HG03280 (cell line): ENCODE measurements around the gene LINGO3.
"Not testable (repeated sequence)": the region's sequence is repeated elsewhere in the genome, so short reads cannot be mapped to it uniquely, and the experiment has no call there.

Source experiments
- ATAC-seq: cut with Tn5 transposase; IDR thresholded peaks from one replicate; pipeline ENCODE4 v1.9.1; 2021; ENCODE audit warnings: mild to moderate bottlenecking, moderate library complexity; ENCODE audit not compliant: unreplicated experiment

The LINGO3 gene, protein sequence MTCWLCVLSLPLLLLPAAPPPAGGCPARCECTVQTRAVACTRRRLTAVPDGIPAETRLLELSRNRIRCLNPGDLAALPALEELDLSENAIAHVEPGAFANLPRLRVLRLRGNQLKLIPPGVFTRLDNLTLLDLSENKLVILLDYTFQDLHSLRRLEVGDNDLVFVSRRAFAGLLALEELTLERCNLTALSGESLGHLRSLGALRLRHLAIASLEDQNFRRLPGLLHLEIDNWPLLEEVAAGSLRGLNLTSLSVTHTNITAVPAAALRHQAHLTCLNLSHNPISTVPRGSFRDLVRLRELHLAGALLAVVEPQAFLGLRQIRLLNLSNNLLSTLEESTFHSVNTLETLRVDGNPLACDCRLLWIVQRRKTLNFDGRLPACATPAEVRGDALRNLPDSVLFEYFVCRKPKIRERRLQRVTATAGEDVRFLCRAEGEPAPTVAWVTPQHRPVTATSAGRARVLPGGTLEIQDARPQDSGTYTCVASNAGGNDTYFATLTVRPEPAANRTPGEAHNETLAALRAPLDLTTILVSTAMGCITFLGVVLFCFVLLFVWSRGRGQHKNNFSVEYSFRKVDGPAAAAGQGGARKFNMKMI

DNA sequence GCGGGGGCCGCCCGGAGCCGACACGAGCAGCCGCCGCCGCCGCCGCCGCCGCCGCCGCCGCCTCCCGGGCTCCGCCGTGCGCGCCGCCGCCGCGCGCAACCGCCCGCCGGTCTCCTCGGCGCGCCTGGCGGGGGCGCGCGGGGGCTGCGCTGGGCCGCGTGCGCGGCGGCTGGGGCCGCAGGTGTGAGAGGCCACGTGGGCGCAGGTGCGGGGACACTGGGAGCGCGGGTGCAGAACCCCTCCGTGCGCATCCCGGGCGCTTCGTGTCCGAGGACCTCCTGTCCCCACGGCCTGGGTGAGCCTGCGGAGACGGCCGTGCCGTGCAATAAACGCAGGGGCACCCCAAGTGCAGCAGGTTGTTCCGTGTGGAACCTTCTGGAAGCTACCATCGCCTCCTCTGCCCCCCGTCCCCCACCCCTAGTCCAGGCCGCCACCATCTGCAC is at the start of gene LINGO3:
LINGO3 (minus strand) TSS at position 41 of the 443 bp plus-strand sequence. CDS start 16,378 bp downstream, outside the sequence.
- no peak for ATAC-seq

DNA sequence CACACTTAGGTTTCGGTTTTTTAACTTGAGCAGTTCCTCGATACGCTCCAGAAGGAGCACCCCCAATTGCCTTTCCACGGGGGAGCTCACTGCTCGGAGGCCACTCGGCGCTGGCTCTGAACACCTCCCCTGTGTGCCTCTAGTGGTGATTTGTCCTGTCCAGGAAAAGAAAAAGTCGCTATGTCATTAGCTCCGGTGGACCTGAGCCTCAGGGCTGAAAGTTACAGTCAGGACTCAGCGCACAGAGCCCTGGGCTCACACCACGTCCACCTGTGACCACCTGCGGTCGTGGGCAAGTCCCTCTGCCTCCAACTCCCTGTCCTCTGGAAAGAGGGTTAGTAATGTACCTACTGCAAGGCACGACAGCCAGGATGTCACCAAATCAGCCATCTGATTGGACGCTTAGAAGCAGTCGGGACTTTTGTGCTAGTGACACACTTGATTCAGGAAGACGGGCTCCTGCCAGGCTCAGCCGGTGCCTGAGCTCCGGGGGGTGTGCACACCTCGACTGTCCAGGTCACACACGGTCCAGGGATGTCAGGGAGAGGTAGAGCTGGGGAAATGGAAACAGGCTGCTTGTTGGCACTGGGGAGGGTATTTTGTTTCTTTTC is 48.2 kb upstream of the LINGO3 start:
- no peak for ATAC-seq

DNA sequence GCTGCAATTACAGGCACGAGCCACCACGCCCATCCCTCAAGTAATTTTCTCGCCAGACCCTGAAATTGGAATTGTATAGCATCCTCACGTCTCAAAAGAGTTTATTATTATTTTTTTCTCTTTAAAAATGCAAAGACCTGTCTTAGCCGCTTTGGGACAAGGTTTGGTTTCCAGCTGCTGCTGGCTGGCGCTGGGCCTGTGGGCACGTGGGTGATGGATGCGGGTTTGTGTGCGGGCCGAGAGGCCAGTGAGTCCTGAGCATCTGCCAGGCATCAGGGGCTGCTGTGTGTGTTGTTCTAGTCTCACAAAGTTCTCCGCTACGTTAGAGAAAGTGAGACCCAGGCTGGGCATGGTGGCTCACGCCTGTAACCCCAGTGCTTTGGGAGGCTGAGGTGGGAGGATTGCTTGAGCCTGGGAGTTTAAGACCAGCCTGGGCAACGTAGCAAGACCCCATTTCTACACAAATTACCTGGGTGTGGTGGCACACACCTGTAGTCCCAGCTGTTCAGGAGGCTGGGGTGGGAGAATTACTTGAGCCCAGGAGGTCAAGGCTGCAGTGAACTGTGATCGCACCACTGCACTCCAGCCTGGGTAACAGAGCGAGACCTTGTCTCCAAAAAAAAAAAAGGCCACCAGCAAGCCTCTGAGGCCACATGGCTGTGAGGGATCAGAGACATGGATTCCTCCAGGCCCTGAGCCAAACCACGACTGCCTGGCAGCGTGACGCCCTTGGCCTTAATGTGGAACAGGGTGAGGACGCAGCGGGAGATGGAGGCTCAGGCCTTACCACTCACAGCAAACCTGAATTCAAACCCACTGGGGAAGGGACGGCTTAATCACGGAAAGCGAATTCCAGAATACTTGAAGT is 47.4 kb upstream of the LINGO3 start:
- ATAC-seq, result no peak

DNA sequence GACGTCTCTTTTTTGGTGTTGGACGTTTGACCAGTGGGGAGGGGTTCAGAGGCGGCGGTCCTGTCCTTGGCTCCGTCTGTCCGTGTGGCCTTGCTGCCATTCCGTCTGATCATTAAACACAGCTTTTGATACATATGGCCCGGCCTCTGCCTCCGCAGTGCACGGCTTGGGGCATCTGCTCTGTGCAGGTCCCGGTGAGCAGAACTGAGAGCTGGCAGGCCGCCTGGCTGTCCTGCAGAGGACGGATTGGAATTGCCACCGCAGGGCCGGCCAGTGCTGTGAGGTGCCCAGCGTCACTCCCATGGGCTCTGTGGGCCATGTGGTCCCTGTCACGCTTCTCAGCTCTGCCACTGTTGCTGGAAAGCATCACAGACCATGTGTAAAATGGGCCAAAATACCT is 46.7 kb upstream of the LINGO3 start:
- no peak for ATAC-seq

DNA sequence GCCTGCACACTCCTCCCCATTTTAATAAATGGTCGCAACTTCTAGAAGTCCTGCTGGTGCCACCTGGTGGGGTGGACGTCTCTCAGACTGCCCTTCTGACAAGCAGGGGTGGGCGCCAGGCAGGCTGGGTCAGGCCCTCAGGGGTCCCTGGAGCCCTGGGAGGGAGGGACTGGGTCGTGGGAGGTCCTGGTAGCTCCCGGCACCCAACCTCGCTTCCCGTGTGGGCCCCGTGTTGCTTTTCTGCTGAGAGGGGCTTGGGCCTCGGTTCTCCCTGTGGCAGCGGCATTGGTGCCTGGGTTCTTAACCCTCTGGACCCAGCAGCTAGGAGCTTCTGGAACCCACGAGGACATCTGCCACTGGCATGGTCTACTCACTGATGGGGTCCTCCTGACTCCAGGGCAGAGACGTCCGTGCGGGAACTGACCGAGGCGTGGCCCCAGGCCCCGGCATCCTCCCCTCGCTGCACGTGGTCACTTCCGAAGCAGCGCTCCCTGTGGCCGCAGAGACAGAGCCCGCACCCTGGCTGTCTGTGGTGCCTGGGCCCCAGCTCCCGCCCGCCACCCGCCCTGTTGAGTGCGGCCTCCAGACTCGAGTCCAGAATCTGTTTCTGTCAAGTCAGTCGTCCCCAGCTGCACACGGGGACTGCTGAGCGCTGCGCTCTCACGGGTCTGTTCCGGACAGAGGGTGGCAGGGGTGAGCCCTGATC is 46.1 kb upstream of the LINGO3 start:
- ATAC-seq, result no peak

DNA sequence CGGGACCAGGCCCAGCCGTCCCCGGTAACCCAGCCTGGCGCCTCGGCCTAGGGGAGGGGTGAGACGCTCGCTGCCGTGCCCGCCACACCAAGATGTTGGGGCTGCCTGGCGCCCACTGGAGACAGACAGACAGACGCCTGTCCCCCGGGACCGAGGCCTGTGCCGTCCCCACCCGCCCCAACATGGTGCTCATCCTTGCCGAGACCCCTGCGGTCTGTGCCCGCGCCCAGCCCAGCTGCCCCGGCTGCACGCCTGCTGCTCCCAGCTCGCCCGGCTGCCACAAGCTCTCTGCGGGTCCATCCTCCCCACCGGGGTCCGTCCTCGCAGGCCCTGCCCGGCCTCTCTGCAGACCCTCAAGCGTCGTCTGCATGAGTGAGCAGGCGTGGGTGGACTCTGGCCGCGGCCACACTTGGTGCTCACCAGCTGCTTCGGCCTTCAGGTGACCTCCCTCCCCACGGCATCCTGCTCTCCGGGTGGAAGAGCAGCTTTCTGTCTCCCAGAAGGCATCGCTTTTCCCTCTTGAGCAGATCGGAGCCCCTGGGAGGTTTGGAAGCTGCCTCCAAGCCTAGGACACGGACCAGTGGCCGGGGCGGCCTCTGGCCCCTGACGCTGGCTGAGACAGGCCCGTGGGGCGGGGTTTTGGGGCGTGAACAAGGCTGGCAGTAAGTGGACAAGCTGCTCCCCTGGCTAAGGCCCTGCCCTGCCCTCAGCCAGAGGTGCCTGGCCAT is 45.4 kb upstream of the LINGO3 start:
- no peak for ATAC-seq

DNA sequence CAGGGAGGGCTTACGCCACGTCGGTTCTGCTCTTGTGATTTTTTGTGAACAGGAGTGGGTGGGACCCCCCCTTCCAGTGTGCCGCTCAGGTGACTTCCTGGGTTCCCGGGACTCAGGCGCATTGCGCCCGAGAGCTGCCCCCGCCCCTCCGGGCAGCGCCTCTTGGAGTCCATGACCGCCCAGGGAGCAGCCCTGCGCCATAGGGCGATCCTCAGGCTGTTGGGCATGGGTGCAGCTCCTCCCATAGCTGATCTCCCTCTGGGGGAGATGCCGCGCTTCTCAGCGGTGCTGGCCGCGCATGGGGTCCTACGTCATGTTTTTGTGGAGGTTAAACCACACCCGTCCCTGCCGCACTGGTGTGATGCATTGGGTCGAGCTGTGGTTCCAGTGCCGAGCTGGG is 44.2 kb upstream of the LINGO3 start:
- no peak for ATAC-seq

DNA sequence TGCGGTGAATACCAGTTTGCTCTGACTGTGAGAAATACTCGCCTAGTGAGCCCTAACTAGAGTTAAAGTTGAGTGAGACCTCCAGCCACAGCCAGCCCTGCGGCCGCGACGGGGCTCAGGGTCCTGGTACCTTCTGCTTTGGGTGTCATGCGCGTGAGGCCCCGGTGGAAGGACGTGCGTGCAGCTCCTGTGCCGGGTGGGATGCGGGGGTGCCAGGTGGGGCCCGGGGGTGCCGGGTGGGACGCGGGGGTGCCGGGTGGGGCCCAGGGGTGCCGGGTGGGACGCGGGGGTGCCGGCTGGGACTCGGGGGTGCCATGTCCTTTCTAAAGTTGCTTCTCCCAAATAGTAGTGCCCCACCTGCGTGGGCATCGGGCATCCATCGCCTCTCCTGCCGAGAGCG is 43.6 kb upstream of the LINGO3 start:
- no peak for ATAC-seq

DNA sequence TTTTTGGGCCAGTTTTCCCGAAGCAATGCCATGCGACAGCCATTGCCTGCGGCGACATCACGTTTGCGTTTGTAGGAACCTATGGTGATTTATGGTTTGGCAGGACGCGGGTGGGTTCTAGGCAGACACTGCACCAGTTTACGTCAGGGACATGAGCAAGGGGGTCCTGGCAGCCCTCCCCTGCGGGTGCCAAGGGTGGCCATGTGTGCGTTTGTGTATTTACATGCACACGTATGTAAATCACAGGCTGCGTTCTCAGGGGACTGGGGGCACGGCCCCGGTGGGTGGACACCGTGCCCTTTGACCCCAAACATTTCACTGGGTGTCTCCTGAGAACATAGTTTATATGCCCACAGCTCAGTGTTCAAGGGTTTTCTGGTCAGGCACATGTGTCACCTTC is 42.7 kb upstream of the LINGO3 start:
- no peak for ATAC-seq

DNA sequence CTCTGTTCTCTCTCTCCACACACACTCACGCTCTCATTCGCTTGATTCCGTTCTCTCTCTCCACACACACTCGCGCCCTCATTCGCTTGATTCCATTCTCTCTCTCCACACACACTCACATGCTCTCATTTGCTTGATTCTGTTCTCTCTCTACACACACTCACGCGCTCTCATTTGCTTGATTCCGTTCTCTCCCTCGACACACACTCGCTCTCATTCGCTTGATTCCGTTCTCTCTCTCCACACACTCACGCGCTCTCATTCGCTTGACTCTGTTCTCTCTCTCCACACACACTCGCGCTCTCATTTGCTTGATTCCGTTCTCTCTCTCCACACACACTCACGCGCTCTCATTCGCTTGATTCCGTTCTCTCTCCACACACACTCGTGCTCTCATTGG is 41.9 kb upstream of the LINGO3 start:
- ATAC-seq, result not testable (repeated sequence)

DNA sequence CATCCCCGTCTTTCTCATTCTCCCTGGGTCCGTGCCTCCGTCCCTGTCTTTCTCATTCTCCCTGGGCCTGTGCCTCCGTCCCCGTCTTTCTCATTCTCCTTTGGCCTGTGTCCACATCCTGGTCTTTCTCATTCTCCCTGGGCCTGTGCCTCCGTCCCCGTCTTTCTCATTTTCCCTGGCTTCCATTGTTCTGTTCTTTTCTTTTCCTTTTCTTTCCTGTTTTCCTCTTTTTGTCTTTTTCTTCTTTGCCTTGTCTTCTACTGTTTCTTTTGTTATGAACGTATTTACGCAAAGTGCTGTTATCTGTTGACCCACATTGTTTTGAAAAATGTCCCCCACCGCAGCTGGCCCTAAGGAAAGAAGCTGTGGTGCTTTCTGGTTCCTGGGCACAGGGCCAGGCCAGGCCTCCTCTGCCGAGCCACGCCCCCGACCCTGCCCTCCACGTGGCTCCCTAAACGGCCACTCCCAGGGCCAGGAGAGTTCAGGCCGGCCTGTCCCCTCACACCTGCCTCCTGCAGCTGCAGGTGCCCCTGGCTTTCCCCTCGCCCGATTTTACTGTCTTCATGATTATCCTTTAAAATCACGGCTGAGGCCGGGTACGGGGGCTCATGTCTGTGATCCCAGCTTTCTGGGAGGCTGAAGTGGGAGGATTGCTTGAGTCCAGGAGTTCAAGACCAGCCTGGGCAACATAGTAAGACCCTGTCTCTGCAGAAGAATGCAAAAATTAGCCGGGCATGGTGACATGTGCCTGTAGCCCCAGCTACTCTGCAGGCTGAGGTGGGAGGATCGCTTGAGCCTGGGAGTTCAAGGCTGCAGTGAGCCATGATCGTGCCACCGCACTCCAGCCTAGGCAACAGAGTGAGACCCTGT is 38.1 kb upstream of the LINGO3 start:
- no peak for ATAC-seq

DNA sequence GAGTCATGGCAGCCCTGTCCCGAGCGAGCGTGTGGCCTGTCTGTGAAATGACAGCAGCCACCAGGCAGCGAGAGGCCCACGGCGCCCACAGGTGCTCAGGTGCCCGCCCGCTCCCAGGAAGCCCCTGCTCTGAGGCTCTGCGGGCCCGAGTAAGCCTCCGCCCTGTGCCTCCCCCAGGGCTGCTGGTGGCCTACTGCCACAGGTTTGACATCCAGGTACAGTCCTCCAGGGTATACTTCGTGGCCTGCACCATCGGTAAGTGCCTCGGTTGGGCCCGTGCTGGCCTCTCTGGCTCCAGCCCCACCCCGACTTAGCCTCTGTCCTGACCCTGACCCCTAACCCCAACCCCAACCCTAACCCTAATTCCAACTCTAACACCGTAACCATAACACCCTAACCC is 37.1 kb upstream of the LINGO3 start:
- ATAC-seq, result no peak

DNA sequence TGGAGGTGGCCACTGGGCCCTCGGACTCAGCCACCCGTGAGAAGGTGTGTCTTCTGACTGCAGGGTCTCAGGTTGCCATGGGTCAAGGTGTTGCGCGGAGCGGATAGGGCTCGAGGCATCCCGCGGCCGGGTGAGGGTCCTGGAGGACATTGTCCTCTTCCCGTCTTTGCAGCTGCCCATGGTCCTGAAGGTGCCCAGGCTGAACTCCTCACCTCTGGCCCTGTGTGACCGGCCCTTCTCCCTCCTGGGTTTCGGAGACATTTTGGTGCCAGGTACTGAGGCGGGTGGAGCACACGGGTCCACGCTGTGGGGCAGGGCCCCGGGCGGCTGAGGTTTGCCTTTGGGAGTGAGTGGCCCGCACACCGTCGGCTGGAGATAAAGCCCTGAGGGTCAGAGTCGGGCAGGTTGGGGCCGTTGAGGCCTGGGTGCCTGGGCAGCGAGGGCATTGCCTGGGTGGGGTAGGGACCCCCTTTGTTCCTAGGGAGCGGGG is 36.5 kb upstream of the LINGO3 start:
- no peak for ATAC-seq

DNA sequence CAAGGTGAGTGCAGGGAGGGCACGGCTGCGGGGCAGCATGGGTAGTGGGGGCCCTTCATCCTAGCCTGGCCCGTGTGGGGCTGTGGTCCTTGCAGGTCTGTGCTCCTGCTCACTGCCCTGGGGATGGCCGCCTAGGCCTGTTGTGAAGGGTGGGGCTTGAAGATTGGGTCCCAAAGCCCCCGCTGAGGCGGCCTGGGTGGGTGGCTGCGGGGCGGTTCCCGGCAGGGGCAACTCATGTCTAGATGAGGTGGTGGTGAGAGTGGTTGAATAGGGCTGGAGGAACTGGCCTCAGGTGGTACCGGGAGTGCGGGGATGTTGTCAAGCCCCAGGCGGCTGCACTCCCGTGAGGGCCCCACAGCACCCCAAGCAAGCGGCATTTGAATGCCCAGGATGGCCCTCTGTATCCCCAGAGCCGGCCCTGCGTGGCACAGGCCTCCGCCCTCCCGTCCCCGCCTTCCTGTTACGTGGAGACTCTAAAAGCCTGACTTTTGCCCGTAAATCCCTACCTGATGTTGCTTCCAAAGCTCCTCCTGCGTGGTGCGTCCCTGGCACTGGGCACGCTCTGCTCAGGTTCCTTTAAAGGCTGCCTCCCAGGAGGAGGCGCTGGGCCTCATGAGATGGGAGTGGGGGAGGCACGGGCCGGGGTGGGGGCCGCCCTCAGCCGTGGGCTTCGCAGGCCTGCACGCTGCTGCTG is 35.5 kb upstream of the LINGO3 start:
- ATAC-seq, result no peak

DNA sequence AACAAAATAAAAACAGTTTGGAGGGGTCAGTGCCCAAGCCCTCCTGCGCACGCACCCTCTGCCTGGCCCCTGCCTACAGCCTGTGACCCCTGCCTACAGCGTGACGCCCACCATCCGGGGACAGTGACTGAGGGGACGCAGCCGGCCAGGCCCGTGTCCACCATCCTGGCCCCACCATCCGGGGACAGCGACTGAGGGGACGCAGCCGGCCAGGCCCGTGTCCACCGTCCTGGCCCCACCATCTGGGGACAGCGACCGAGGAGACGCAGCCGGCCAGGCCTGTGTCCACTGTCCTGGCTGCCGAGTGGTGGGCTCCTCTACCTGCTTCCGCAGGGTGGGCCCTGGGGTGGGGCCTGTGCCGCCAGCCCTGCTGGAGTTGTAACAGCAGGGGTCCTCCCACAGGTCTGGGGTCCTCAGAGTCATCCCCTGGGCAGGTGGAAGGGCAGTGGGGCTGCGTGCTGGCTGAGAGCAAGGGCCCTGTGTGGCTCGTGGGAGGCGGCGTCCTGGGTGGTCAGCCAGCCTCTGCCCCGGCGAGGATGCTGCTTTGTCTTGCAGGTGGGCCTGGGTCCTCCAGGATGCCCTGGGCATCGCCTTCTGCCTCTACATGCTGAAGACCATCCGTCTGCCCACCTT is 34.8 kb upstream of the LINGO3 start:
- ATAC-seq, result no peak

DNA sequence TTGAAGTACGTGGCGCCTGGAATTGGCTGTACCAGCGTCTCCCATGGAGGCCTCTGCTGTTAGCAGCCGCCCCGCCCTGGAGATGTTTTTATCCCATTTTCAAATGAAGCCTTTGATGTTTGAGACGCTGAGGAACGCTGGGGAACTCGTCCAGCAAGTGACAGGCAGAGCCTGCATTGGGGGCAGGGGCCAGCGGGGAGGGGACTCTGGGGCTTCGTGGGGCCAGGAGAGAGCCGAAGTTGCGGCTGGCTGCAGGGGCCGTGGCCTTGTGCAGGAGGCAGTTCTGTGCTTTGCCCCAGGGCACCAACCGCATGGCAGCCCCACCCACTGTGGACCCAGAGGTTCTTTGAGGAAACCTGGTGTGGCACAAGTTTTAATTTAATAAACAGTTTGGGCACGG is 34.0 kb upstream of the LINGO3 start:
- no peak for ATAC-seq

DNA sequence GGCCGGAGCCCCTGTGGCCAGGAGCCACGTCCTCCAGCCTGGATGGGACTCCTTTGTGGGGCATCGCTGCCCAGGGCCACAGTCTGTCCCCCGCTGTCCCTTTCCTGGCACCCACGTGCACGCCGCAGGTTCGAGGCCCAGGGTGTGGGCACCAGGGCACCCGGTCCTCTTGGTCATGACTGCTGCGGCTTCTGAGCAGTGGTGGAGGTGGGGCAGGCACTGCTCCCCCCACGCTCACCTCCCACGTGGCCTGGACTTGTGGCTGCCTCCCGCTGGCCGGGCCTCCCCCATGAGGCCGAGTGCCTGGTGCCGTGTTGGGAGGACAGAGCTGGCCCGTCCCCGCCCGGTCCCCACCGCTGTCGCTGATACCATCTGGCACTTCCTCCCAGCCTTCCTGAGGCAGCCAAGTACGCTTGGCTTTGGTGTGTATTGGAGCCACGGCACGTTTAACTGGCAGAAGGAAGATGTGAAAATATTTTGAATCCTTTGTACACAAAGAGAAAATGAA is 33.3 kb upstream of the LINGO3 start:
- ATAC-seq, result no peak
